Activated CD8-positive, alpha-beta memory T cell treated with anti-CD3 and anti-CD28 coated beads for 36 hours (primary cell): ENCODE data around the gene ODAD4. TPM values are rescaled to one million over a fixed set of nuclear protein-coding genes. Genes with fewer than 3 reads are reported as not detected.

Experiments used
- CTCF ChIA-PET: fragments of 350-600 bp; sonication (Branson Sonifier 250); formaldehyde crosslinking; loops from one replicate; lab custom pipeline; 2021; ENCODE audit warnings: antibody characterized with exemption; lab: Charles Lee
- POLR2A ChIA-PET: fragments of 350-600 bp; sonication (Branson Sonifier 250); formaldehyde crosslinking; loops from one replicate; lab custom pipeline; 2021; ENCODE audit warnings: antibody characterized with exemption; lab: Charles Lee
- total RNA-seq, 2 experiments: library from RNA; stranded (reverse); gene quantifications; one replicate each; pipeline ENCODE4 v1.2.3, GENCODE V29; 2021

ODAD4 gene
- total RNA-seq, 2 experiments from 2014 or later = 0.27 to 0.38 TPM

DNA sequence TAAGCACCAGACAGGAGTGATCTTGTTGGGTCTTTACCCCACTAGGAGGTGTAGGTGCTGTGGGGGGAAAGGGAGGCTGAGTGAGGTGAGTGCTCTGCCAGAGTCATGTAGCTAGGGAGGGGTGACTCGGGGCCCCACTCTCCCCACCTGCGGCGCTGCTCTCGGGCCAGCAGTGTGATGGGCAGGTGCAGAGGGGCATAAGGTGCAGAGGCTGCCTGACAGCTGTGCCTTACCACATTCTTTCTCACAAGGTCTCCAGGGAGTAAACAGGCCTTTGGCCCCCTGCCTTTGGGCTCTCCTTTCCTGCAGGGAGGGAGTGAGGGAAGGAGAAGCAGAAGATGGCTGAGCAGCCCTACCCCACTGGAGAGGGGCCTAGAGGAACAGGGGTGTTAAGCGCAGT is 31.7 kb downstream of the ODAD4 start:
- ChIA-PET CTCF (interaction anchor here (0.6 to 2.4 kb wide), 5 partner anchors 26 to 153 kb away, joined by 4 to 7 read pairs (median 4); partner anchors contain the start of genes KLHL11 and ODAD4), POLR2A (no interaction called here)

GRCh38 chr17:41962768-41963434 is 32.5 kb downstream of the ODAD4 start:
- ChIA-PET CTCF (interaction anchor here (0.6 to 3.6 kb wide), 14 partner anchors 21 to 152 kb away, joined by 3 to 16 read pairs (median 4); partner anchors contain the start of genes DNAJC7, KLHL11, NKIRAS2 and ODAD4), POLR2A (no interaction called here)

GRCh38 chr17:41965694-41966462 is 35.5 kb downstream of the ODAD4 start:
- POLR2A ChIA-PET = interaction anchor here (0.6 to 1.9 kb wide), 12 partner anchors 9 to 375 kb away, joined by 3 to 12 read pairs (median 4); partner anchors contain the start of genes ACLY, DHX58, DNAJC7 and ODAD4
- CTCF ChIA-PET = interaction anchor here (0.5 to 3.6 kb wide), 11 partner anchors 8 to 272 kb away, joined by 3 to 16 read pairs (median 4); partner anchors contain the start of genes DNAJC7, NKIRAS2 and ODAD4

DNA sequence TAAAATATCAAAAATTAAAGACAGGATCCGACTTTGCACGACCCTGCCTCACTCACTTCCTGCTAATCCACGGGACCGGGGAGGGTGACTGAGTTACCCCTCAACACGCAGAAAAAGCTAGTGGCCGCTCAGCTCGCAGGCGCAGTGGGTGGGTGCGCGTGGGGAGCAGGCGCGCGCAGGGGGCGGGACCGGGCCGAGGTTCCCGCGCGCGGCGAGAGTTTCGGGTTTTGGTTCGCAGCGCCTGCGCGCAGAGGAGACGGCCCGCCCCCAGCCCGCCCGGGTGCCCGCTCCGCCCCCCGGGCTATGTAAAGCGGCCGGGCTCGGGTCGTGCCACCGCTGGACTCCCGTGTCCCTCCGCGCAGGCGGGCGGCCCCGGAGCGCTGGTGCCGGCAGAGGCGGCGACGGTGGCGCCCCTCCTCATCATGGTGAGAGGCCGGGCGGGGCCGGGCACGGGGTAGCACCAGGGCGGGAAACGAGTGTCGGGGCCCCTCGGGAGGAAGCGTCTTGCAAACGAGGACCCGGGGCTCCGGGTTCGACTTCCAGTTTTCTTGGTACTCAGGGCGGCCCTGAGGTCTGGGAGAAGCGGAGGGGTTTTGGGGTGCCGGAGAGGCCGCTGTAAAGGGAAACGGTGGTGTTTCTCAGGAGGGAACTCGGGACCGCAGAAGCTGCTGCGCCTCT is 36.2 kb downstream of the ODAD4 start, which contains the start of gene CNP:
Gene CNP (plus strand): TSS at position 333 of the 678 bp plus-strand sequence. CDS start 90 bp downstream, at position 423.
- ChIA-PET POLR2A (interaction anchor here (0.6 to 1.9 kb wide), 13 partner anchors 8 to 374 kb away, joined by 3 to 12 read pairs (median 4); partner anchors contain the start of genes ACLY, DHX58, DNAJC7 and ODAD4), CTCF (interaction anchor here (0.5 to 3.6 kb wide), 9 partner anchors 9 to 273 kb away, joined by 3 to 16 read pairs (median 4); partner anchors contain the start of genes DNAJC7, NKIRAS2 and ODAD4)

- CTCF ChIA-PET = interaction anchor here (0.7 to 2.5 kb wide), 3 partner anchors 37 to 70 kb away, joined by 3 to 6 read pairs (median 3); partner anchors contain the start of gene ODAD4
These were observed 36.9 kb downstream of the ODAD4 start for GRCh38 chr17:41967141-41967920.

DNA sequence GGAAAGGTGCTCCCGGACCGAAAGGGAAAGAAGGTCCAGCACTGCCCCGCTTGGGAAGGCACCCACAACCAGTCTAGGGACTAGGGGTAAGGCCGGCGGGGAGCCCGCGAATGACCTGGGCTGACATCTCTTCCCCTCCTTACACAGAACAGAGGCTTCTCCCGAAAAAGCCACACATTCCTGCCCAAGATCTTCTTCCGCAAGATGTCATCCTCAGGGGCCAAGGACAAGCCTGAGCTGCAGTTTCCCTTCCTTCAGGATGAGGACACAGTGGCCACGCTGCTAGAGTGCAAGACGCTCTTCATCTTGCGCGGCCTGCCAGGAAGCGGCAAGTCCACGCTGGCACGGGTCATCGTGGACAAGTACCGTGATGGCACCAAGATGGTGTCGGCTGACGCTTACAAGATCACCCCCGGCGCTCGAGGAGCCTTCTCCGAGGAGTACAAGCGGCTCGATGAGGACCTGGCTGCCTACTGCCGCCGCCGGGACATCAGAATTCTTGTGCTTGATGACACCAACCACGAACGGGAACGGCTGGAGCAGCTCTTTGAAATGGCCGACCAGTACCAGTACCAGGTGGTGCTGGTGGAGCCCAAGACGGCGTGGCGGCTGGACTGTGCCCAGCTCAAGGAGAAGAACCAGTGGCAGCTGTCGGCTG is 37.6 kb downstream of the ODAD4 start:
- ChIA-PET POLR2A (interaction anchor here (0.6 to 1.9 kb wide), 3 partner anchors 12 to 50 kb away, joined by 3 to 12 read pairs (median 4); partner anchors contain the start of gene DNAJC7), CTCF (interaction anchor here (0.7 to 0.9 kb wide), 3 partner anchors 8 to 69 kb away, joined by 3 to 5 read pairs (median 3); no protein-coding TSS in a partner anchor)

More at GRCh38 chr17:41967141-41967920, 36.9 kb downstream of the ODAD4 start:
- POLR2A ChIA-PET = interaction anchor here (0.6 to 1.9 kb wide), 7 partner anchors 7 to 139 kb away, joined by 3 to 12 read pairs (median 4); partner anchors contain the start of gene DNAJC7

DNA sequence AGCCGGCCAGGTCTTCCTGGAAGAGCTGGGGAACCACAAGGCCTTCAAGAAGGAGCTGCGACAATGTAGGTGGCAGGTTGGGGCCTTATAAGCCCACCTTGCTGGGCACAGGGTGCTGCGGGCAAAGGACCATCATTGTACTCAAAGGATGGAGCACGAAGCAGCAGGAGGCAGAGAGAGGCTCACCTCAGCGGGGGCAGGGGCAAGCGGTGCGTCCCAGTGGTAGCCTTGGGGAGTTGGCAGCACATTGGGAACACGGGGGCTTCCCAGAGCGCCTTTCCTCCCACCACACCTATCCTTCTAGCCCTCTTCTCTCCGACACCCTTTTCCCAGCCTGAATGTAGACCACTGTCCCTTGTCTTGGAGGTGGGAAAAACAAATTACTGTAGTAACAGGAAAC is 38.3 kb downstream of the ODAD4 start:
- POLR2A ChIA-PET = no interaction called here
- CTCF ChIA-PET = interaction anchor here (0.7 to 0.9 kb wide), 2 partner anchors 9 to 12 kb away, joined by 3 to 5 read pairs; no protein-coding TSS in a partner anchor

DNA sequence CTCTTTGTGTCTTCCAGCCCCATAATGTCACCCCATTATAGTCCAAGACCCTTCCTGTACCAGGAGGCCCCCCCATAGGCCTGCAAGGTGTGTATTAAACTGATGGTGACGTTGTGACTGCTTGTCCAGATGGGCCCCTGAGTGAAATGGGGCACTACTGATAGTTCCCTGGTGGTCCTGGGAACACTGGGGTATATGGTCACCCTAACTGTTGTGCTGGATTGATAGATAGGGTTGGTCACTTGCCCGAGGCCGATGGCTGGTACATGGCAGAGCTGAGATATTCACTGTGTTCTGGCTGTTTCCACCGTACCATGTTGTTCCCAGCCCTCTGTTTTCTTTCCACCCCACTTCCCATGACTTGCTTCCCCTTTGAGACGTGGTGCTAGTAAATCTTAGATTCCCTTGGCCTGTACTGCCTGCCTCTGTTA is 40.5 kb downstream of the ODAD4 start:
- CTCF ChIA-PET = no interaction called here
- POLR2A ChIA-PET = no interaction called here

GRCh38 chr17:41971721-41972523 is 41.5 kb downstream of the ODAD4 start:
- ChIA-PET CTCF (interaction anchor here (1.2 kb wide), 1 partner anchor 101 kb away, joined by 3 read pairs; no protein-coding TSS in a partner anchor), POLR2A (interaction anchor here (0.6 kb wide), 1 partner anchor 8 kb away, joined by 7 read pairs; no protein-coding TSS in a partner anchor)

DNA sequence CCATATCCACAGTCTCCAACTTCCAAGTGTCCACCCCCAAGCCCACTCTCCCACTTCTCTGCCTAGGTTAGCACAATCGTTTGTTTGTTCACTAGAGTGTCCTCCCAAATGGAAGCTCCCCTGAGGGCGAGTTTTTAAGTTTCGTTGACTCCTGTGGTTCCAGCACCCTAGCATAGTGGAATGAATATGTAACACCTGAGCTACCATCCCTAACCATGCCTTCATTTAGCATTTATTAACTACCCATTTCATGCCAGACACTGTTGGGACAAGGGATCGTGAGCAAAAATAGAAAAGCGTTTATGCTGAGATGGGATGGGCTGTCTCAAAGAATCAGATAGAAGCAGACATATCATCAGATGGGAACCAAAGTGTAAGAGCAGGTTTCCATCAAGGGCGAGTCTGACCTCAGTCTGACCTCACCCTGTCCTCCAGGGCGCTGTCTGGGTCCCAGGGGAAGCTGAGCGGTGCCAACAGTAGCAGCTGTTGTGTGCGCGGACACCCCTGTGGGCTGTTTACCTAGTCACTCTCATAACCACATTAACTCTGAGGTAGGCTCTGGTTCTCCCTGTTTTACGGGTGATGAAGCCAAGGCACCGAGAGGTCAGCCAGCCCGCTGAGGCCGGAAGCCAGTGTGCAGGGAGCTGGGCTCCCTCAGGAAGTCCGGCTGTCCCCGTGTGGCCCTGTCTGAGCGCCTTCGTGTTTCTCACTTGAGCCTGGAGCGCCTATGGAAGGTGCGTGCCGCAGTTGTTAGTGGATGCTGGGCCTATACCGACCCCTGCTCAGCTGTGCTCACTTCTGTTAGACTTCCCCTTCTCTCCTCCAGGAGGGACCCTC is 42.4 kb downstream of the ODAD4 start:
- ChIA-PET CTCF (interaction anchor here (0.6 to 1.2 kb wide), 2 partner anchors 11 to 100 kb away, joined by 3 to 5 read pairs; no protein-coding TSS in a partner anchor), POLR2A (interaction anchor here (0.6 kb wide), 1 partner anchor 9 kb away, joined by 7 read pairs; no protein-coding TSS in a partner anchor)

GRCh38 chr17:41973408-41973811 is 43.0 kb downstream of the ODAD4 start:
- ChIA-PET POLR2A (no interaction called here), CTCF (interaction anchor here (0.6 kb wide), 1 partner anchor 10 kb away, joined by 5 read pairs; no protein-coding TSS in a partner anchor)

DNA sequence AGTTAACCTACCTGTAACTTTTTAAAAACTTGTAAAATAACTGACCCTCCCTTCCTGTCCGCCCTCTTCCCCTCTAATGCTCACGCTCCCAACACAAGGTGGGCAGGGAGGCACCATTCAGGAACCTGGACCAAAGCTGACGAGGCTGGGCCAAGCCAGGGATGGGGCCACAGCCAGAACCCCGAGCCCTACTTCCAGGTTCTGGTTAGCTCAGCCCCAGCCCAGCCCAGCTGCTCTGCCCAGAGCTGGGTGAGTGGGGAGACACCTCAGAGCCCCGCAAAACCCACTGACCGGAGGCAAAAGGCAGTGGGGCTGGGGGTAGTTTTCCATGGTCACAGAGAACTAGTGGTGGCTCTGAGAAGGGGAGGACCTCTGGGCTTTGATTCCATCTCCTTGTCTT is 43.6 kb downstream of the ODAD4 start:
- ChIA-PET POLR2A (interaction anchor here (1.1 kb wide), 1 partner anchor 8 kb away, joined by 4 read pairs; the partner anchor contains the start of gene CNP), CTCF (no interaction called here)

DNA sequence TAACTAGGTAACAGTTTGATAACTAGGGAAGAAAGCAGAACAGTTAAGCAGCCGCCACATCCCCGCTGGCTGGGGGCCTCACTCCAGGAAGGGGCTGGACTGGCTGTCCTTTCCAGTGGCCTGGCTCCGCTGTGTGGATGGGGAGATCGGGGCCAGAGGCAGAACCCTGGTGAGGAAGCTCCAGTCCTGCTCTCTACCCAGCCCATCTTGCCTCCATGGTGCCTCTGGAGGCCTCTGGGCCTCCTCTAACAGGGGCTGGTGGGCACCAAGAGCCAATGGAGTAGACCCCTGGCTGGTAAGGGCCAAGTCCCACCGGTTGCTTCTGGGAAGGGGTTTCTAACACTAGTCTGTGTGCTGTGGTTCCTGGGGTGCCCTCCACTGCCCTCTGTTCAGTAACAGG is 44.2 kb downstream of the ODAD4 start:
- CTCF ChIA-PET = no interaction called here

GRCh38 chr17:41975099-41976083 is 45.0 kb downstream of the ODAD4 start:
- POLR2A ChIA-PET = interaction anchor here (1.1 kb wide), 1 partner anchor 9 kb away, joined by 4 read pairs; the partner anchor contains the start of gene CNP
- CTCF ChIA-PET = no interaction called here

More for the DNA sequence above, 44.2 kb downstream of the ODAD4 start:
- POLR2A ChIA-PET = interaction anchor here (1.1 kb wide), 1 partner anchor 8 kb away, joined by 4 read pairs; the partner anchor contains the start of gene CNP
